GM12878 (cell line): ENCODE measurements around the gene CTIF. TPM values are rescaled to one million over a fixed set of nuclear protein-coding genes. Genes with fewer than 3 reads are reported as not detected.

Experiments
- ATAC-seq: fragments of 200-7000 bp; cut with Tn5 transposase; 3 replicates; pipeline ENCODE4 v1.9.1; 2020; ENCODE audit warnings: mild to moderate bottlenecking, moderate library complexity
- BruUV-seq: library from RNA; stranded (reverse); fragments of 400-500 nt; replicated peaks from 2 replicates; lab custom pipeline; 2021; lab: Mats Ljungman, UMichigan
- CTCF ChIA-PET: fragments of 300-600 bp; sonication (Branson Sonifier 250); formaldehyde crosslinking; extraction: SDS; loops from one replicate; lab custom pipeline; 2021; ENCODE audit warnings: inconsistent platforms; lab: Yijun Ruan, JAX
- POLR2A ChIA-PET: fragments of 350-600 bp; formaldehyde crosslinking; extraction: SDS; loops from one replicate; lab custom pipeline; 2021; ENCODE audit warnings: inconsistent platforms; lab: Charles Lee
- RAD21 ChIA-PET: fragments of 300-600 bp; sonication (Branson Sonifier 250); formaldehyde crosslinking; loops from one replicate; lab custom pipeline; 2023; ENCODE audit warnings: antibody characterized with exemption; ENCODE audit not compliant: unreplicated experiment; lab: Charles Lee
- SMC1A ChIA-PET: fragments of 300-600 bp; sonication (Branson Sonifier 250); formaldehyde crosslinking; loops from one replicate; lab custom pipeline; 2023; ENCODE audit not compliant: unreplicated experiment, uncharacterized antibody; lab: Charles Lee
- DNase-seq: peaks from one replicate; pipeline ENCODE4 v3.0.0-alpha.2; 2011; ENCODE audit warnings: low read depth, low spot score
- FAIRE-seq: peaks from 3 replicates; lab custom pipeline; 2011; peaks lifted over from hg19 to GRCh38; lab: Jason Lieb, UNC
- H2AFZ ChIP-seq: 2 replicates; pipeline ENCODE4 v1.6.0; 2011; ENCODE audit warnings: low read depth, low read length, control low read depth; ENCODE audit not compliant: control insufficient read depth
- H3K27ac ChIP-seq: 2 replicates; pipeline ENCODE4 v1.5.1; 2011; ENCODE audit warnings: control low read depth; ENCODE audit not compliant: control insufficient read depth, insufficient read depth
- H3K27me3 ChIP-seq, 2 experiments: replicated peaks in 1 of 2; 2 replicates each; pipeline versions ENCODE4 v1.6.0 to v1.6.1; 2011; ENCODE audit warnings: low read length in 1 of 2; ENCODE audit not compliant: control insufficient read depth in 2 of 2, insufficient read depth in 2 of 2
- H3K36me3 ChIP-seq, 2 experiments: 2 replicates each; pipeline ENCODE4 v1.5.1; 2011; ENCODE audit warnings: low read length in 1 of 2; ENCODE audit not compliant: control insufficient read depth in 2 of 2, insufficient read depth in 2 of 2
- H3K4me1 ChIP-seq: 2 replicates; pipeline ENCODE4 v1.6.1; 2011; ENCODE audit warnings: mild to moderate bottlenecking, low read length, moderate library complexity, mixed read lengths; ENCODE audit not compliant: control insufficient read depth, insufficient read depth
- H3K4me2 ChIP-seq: 2 replicates; pipeline ENCODE4 v1.6.0; 2011; ENCODE audit warnings: control low read depth; ENCODE audit not compliant: control insufficient read depth, insufficient read depth
- H3K4me3 ChIP-seq: fragments of 200-600 bp; sonication (generic); 2 replicates; pipeline ENCODE4 v1.5.1; 2016
- H3K79me2 ChIP-seq: 2 replicates; pipeline ENCODE4 v1.6.0; 2011; ENCODE audit warnings: low read length; ENCODE audit not compliant: control insufficient read depth, insufficient read depth
- H3K9ac ChIP-seq: 2 replicates; pipeline ENCODE4 v1.8.0; 2011; ENCODE audit warnings: low read length, control low read depth, mixed read lengths; ENCODE audit not compliant: control insufficient read depth, insufficient read depth
- H3K9me3 ChIP-seq: replicated peaks from 3 replicates; pipeline ENCODE4 v1.5.1; 2011; ENCODE audit warnings: mild to moderate bottlenecking, low read length; ENCODE audit not compliant: control insufficient read depth, insufficient read depth
- H4K20me1 ChIP-seq: 2 replicates; pipeline ENCODE4 v1.6.0; 2011; ENCODE audit not compliant: control insufficient read depth, insufficient read depth
- CBFB ChIP-seq: IDR thresholded peaks from 2 replicates; pipeline ENCODE4 v1.6.1; 2016; ENCODE audit warnings: antibody characterized with exemption, low read depth
- IRF5 ChIP-seq: fragments of 450-650 bp; IDR thresholded peaks from 2 replicates; pipeline ENCODE4 v1.6.1; 2017; ENCODE audit warnings: borderline replicate concordance
- RB1 ChIP-seq: fragments of 450-650 bp; formaldehyde crosslinking; IDR thresholded peaks from 2 replicates; pipeline ENCODE4 v1.6.1; 2017; ENCODE audit warnings: mild to moderate bottlenecking, borderline replicate concordance
- RFX5 ChIP-seq: IDR thresholded peaks from 2 replicates; pipeline ENCODE4 v1.6.1; 2011; ENCODE audit warnings: low read depth, low read length, improper control_type of control experiment
- SRF ChIP-seq, 2 experiments: IDR thresholded peaks; 2 replicates each; pipeline ENCODE4 v1.6.1; 2011; ENCODE audit warnings: low read depth in 2 of 2, low read length in 2 of 2, mild to moderate bottlenecking in 1 of 2, moderate library complexity in 1 of 2
- STAT1 ChIP-seq: fragments of 450-650 bp; conservative IDR thresholded peaks from 2 replicates; pipeline ENCODE4 v1.6.1; 2014; ENCODE audit warnings: antibody characterized with exemption, mild to moderate bottlenecking
- YY1 ChIP-seq: IDR thresholded peaks from 2 replicates; pipeline ENCODE4 v1.6.1; 2011; ENCODE audit warnings: low read depth, mild to moderate bottlenecking, low read length
- ZNF217 ChIP-seq: fragments of 450-650 bp; IDR thresholded peaks from 2 replicates; pipeline ENCODE4 v1.6.1; 2017; ENCODE audit warnings: antibody characterized with exemption, mild to moderate bottlenecking
- WGBS: methylation state at CpG from one replicate; pipeline ENCODE4 v1.1.6; 2016; ENCODE audit warnings: low lambda C conversion rate; ENCODE audit not compliant: insufficient replicate concordance, insufficient coverage; ENCODE audit errors: missing lambda C conversion rate; 5-methylcytosine and 5-hydroxymethylcytosine counted together
- in situ Hi-C: fragments of 300-500 bp; cut with MboI; formaldehyde crosslinking; loops from 9 replicates; pipeline ENCODE4 v1.14.3; 2018; ENCODE audit warnings: mixed read lengths
- intact Hi-C: fragments of 100-400 bp; cut with micrococcal nuclease; formaldehyde crosslinking; loops from one replicate; pipeline ENCODE4 v1.14.2; 2022; ENCODE audit not compliant: unreplicated experiment
- polyA plus RNA-seq, 11 experiments: library from polyadenylated mRNA; depleted of rRNA in 4 of 11; unstranded in 6 of 11; stranded (reverse) in 5 of 11; fragments of >200 nt; fragmentation: Nextera tagmentation in 4 of 11; fragmentation: Illumina TruSeq in 1 of 11; extraction: Ambion mirVana in 4 of 11; extraction: Trizol in 1 of 11; gene quantifications; 1 replicate in 1 of 11; 2 replicates in 10 of 11; pipeline versions ENCODE4 v1.2.1 to v1.2.3, GENCODE V29; 2011 to 2016; ENCODE audit warnings: inconsistent platforms in 2 of 11, missing spikeins in 2 of 11, low read depth in 1 of 11
- total RNA-seq, 4 experiments: library from RNA; depleted of rRNA in 3 of 4; stranded (reverse); fragments of >200 nt in 3 of 4; fragmentation: Illumina TruSeq in 1 of 4; extraction: Trizol in 1 of 4; gene quantifications; 2 replicates each; pipeline versions ENCODE4 v1.2.1 to v1.2.3, GENCODE V29; 2013 to 2021
- TF ChIP-seq, protein P1 (sequence below): fragments of 450-650 bp; IDR thresholded peaks from 2 replicates; pipeline ENCODE4 v1.6.1; 2014; ENCODE audit warnings: mild to moderate bottlenecking

CTIF gene
- total and polyA plus RNA-seq, 10 of the 15 experiments (the other 5 are each of a cell fraction or from before 2014, with no cell fraction given), result 0.06 to 11.6 (median 2.5) TPM

- RAD21 ChIA-PET, result no interaction called here
- no peak for TF ChIP-seq RFX5
- TF ChIP-seq, protein P1, sequence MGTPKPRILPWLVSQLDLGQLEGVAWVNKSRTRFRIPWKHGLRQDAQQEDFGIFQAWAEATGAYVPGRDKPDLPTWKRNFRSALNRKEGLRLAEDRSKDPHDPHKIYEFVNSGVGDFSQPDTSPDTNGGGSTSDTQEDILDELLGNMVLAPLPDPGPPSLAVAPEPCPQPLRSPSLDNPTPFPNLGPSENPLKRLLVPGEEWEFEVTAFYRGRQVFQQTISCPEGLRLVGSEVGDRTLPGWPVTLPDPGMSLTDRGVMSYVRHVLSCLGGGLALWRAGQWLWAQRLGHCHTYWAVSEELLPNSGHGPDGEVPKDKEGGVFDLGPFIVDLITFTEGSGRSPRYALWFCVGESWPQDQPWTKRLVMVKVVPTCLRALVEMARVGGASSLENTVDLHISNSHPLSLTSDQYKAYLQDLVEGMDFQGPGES, result no peak
- no peak for TF ChIP-seq IRF5
- no peak for TF ChIP-seq RB1
- no peak for TF ChIP-seq CBFB
- no peak for TF ChIP-seq ZNF217
- TF ChIP-seq STAT1, result no peak
- no peak for TF ChIP-seq SRF (IDR thresholded peaks at IDR 0.05; ENCODE audit: low read depth in 2 of 2, low read length in 2 of 2)
- TF ChIP-seq YY1, result no peak
- TF ChIP-seq, all 136 proteins: peak for 0
- no peak for FAIRE-seq
- no peaks in the 10 kb centered on the region for H3K27me3 ChIP-seq
- H3K27ac ChIP-seq, result no peak overlapping the region
- ATAC-seq, result no peak
- no peak overlapping the region for H3K4me3 ChIP-seq
- SMC1A ChIA-PET, result no interaction called here
- H3K79me2 ChIP-seq, result no peaks in the 10 kb centered on the region
- CTCF ChIA-PET, result interaction anchor here (0.7 kb wide), 1 partner anchor 16 kb away, joined by 3 read pairs; no protein-coding TSS in a partner anchor
- H3K9me3 ChIP-seq, result no peaks in the 10 kb centered on the region
- no peak for DNase-seq
- no peak overlapping the region for H3K9ac ChIP-seq
- in situ Hi-C loops (no loop called here), intact Hi-C loops (no loop called here)
- POLR2A ChIA-PET, result interaction anchor here (0.6 kb wide), 1 partner anchor 17 kb away, joined by 3 read pairs; no protein-coding TSS in a partner anchor
- 95% methylated on average over 6 of the region's 6 CpGs for WGBS
- no peaks in the 10 kb centered on the region for H4K20me1 ChIP-seq
- no TSS peak for BruUV-seq
- no peak overlapping the region for H2AFZ ChIP-seq
- H3K36me3 ChIP-seq, result no peaks in the 10 kb centered on the region; a peak in 1 of 4 replicates
- H3K4me1 ChIP-seq, result peaks cover 2% of the 10 kb centered on the region; the same call in 1 of the 2 replicates
- no peak overlapping the region for H3K4me2 ChIP-seq
Observed at GRCh38 chr18:48852794-48853193, 314.0 kb downstream of the CTIF start.
